ENCODE measurements around the gene PLEKHA7.

DNA sequence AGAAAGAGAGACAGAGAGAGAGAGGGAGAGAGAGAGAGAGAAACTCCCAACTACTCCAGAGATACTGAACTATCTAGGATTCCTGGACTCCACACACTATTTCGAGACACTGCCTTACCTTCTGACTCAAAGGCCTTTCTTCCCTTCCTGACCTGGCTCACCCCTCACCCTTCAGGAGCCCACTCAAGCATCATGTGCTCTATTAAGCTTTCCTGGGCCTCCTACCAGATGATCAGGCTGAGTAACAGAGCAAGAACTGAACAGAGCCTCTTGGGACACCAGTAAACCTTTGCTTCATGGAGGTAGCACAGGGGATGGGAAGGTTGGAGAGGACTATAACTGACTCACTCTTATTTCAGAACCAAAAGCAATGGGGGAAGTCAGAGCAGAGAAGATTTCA lies 31.4 kb downstream of the PLEKHA7 start:
- TF ChIP-seq POLR2A (IDR thresholded peaks at IDR 0.05) (no peak), POLR2AphosphoS5 (IDR thresholded peaks at IDR 0.05) (no peak)
- TF ChIP-seq, protein P1, sequence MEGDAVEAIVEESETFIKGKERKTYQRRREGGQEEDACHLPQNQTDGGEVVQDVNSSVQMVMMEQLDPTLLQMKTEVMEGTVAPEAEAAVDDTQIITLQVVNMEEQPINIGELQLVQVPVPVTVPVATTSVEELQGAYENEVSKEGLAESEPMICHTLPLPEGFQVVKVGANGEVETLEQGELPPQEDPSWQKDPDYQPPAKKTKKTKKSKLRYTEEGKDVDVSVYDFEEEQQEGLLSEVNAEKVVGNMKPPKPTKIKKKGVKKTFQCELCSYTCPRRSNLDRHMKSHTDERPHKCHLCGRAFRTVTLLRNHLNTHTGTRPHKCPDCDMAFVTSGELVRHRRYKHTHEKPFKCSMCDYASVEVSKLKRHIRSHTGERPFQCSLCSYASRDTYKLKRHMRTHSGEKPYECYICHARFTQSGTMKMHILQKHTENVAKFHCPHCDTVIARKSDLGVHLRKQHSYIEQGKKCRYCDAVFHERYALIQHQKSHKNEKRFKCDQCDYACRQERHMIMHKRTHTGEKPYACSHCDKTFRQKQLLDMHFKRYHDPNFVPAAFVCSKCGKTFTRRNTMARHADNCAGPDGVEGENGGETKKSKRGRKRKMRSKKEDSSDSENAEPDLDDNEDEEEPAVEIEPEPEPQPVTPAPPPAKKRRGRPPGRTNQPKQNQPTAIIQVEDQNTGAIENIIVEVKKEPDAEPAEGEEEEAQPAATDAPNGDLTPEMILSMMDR (IDR thresholded peaks at IDR 0.05), result no peak

All from upper lobe of left lung (tissue), 4 donors.